Measurements from ENCODE around the gene DSEL.

The DSEL gene

GRCh38 chr18:67516539-67517443, at the start of gene DSEL:
DSEL (minus strand) TSS chr18:67516720; CDS start chr18:67514608, 2,112 bp downstream.
- peak; percentile 78 for DNase-seq
- in situ Hi-C loops (cut with MboI; ENCODE audit: low pct_unique_long_range_greater_than_20kb, low sequenced_read_pairs): no loop called here

DNA sequence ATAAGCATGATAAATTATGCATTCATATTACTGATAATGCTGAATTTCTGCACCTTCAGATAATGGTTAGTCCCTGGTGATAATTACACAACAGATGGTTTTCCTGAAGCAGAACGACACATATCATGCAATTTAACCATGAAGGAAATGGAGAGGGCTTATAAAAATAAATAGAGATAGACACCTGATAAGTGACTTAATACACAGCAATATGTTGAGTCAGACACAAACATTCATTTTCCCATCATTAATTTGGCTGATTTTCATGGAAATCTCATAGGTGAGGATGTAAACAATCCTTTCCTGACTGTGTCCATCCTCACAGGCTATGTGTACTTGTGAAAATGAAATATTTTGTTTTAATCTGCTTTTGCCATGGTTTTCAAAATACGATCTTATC, 36.9 kb upstream of the DSEL start:
- in situ Hi-C loops (cut with MboI; ENCODE audit: low pct_unique_long_range_greater_than_20kb, low sequenced_read_pairs): no loop called here
- no peak for DNase-seq

- in situ Hi-C loops (cut with MboI; ENCODE audit: low pct_unique_long_range_greater_than_20kb, low sequenced_read_pairs): no loop called here
- DNase-seq: no peak
Measured at GRCh38 chr18:67550872-67551520, 34.5 kb upstream of the DSEL start.

GRCh38 chr18:67549946-67550345, 33.4 kb upstream of the DSEL start:
- in situ Hi-C loops (cut with MboI; ENCODE audit: low pct_unique_long_range_greater_than_20kb, low sequenced_read_pairs): no loop called here
- DNase-seq: no peak

DNA sequence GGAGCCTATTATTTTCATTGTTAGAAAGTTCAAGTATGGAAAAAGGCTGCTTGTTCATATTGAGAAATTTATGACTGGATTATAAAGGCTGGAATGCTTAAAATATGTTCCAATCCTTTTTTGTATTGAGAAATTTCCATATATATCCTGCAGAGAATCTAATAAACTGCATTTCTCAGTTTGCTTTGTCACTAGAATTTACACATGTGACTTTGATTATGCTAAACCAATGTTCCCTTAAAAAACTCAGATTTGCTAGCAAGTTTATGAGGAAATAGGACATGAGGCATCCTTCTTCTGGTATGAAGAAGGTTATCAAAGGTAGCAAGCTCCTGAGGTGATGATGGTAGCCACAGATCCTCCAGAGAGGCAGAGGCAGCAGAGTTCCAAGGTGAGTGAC, 29.2 kb upstream of the DSEL start:
- in situ Hi-C loops (cut with MboI; ENCODE audit: low pct_unique_long_range_greater_than_20kb, low sequenced_read_pairs): no loop called here
- DNase-seq: no peak

- no peak for DNase-seq
- in situ Hi-C loops (cut with MboI; ENCODE audit: low pct_unique_long_range_greater_than_20kb, low sequenced_read_pairs): no loop called here
Measured at GRCh38 chr18:67540559-67540958, 24.0 kb upstream of the DSEL start.

DNA sequence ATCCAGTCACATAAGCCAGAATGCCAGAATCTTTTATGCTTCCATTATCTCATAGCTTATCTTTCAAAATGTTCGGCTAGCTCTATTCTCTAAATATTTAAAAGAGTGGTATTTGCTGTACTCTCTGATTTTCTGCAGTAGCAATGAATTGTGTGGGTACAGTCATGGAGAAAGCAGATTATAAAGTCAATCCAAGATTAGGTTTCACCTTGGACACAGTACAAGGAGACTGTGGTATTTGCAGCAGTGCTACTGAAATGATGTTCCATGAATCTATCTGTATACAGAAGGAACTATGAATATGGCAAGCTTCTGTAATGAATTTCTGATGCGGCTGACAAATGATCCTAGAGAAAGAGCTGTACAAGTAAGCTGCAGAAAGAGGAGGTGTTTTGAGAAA, 15.4 kb upstream of the DSEL start:
- in situ Hi-C loops (cut with MboI; ENCODE audit: low pct_unique_long_range_greater_than_20kb, low sequenced_read_pairs): no loop called here
- DNase-seq: no peak

DNA sequence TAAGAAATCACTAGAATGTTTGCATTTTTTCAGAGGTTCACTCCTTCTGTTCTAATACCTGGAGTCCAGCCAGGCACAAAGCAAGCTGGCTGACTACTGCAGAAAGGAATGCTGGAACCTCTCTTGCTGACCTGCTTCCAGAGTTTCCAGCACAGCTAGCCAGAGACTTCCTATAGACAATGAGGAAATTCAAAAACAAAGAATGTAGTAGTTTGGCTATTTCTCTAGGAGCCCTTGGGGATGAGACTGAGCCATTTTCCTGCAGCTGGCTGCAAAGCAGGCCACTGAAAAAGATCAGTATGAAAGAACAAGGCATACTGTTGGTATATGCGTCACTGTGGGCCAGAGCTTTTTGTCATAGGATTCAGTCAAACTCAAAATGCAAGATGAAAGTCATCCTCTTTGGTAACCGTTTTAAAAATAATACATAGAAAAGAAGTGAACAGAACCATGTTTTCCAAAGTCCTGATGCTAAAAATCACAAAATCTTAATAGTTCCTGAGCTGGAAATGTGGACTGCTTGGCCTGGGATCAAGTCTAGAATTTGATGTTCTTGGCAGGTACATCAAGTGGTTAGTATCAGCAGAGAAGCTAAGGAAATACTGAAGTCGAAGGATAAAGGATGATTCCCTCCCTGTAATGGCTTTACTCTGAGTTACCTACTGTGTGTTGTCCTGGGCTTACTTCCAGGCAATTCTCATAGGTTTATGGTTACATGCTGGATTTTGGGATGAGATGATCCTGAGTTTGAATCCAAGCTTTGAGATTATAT, 9.0 kb upstream of the DSEL start:
- in situ Hi-C loops (cut with MboI; ENCODE audit: low pct_unique_long_range_greater_than_20kb, low sequenced_read_pairs): no loop called here
- DNase-seq: no peak

DNA sequence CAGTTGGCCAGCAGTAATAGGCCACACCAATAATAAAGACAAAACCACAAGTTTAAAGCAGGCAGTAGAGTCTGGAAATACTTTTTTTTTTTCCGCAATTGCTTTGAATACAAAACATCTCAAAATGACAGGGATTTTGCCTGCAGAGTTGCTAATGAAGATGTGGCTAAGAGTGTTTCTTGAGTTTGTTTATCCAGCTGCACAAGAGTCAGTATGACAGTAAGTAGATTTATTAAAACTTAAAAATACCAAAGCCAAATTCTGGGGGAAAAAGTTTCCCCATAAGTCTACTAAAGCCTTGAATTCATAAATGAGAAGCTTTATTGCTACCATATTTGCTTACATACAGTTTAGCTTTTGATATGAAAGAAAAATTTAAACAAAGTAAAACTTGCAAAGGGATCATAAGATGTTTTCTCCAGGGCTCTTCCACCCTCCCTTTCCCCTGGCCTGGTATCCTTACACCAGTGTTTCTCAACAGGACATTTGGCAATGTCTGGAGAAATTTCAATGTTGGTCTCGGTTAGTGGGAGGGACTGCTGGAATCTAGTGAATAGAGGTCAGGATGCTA, 3.9 kb upstream of the DSEL start:
- in situ Hi-C loops (cut with MboI; ENCODE audit: low pct_unique_long_range_greater_than_20kb, low sequenced_read_pairs): no loop called here

GRCh38 chr18:67519592-67519991, 3.1 kb upstream of the DSEL start:
- in situ Hi-C loops (cut with MboI; ENCODE audit: low pct_unique_long_range_greater_than_20kb, low sequenced_read_pairs): no loop called here

More for the DNA sequence above, 3.9 kb upstream of the DSEL start:
- DNase-seq: no peak

DNA sequence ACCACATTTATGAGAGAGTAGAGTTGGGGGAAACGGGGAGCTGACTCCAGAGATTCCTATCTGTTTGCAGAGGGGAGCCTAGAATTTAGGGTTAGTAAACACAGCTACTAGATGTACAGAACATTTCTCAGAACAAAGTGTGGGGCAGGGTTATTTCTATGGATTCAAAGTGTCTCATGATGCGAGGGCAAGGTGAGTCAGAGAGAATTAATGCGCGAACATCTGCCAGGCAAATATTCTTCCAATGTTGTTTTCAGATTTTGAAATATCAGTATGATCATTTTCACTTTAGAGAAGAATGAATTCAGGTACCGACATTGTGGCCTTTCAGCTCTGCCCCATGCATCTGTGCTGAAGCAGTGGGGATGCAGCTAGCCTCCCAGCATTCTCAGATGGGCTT, 2.0 kb upstream of the DSEL start:
- in situ Hi-C loops (cut with MboI; ENCODE audit: low pct_unique_long_range_greater_than_20kb, low sequenced_read_pairs): no loop called here
- DNase-seq: peak; percentile 18

More at GRCh38 chr18:67519592-67519991, 3.1 kb upstream of the DSEL start:
- DNase-seq: no peak

- in situ Hi-C loops (cut with MboI; ENCODE audit: low pct_unique_long_range_greater_than_20kb, low sequenced_read_pairs): no loop called here
- DNase-seq: no peak
Measured at GRCh38 chr18:67517444-67517765, 885 bp upstream of the DSEL start.

GRCh38 chr18:67515942-67516538, 480 bp downstream of the DSEL start:
- peak; percentile 71 for DNase-seq

GRCh38 chr18:67514901-67515540, 1.5 kb downstream of the DSEL start:
- in situ Hi-C loops (cut with MboI; ENCODE audit: low pct_unique_long_range_greater_than_20kb, low sequenced_read_pairs): no loop called here
- no peak for DNase-seq

More at GRCh38 chr18:67515942-67516538, 480 bp downstream of the DSEL start:
- in situ Hi-C loops (cut with MboI; ENCODE audit: low pct_unique_long_range_greater_than_20kb, low sequenced_read_pairs): no loop called here

DNA sequence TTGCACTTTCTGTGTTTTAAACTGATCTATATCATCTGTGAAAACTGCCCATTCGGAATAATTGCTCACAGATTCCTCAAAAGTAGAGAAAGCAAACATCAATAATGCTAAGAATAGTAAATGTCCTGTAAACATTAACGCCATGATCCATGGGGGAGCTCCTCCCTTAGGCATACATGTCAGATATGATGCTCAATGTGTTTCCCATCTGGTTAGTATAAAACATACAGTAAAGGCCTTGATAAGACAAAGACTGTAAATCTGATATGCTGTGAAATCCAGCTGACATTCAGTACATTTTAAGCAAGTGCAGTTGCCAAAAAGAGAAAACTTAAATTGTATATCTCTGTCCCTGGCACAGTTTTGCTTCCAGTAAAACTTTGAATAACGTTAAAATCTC, 2.1 kb downstream of the DSEL start:
- in situ Hi-C loops (cut with MboI; ENCODE audit: low pct_unique_long_range_greater_than_20kb, low sequenced_read_pairs): no loop called here
- DNase-seq: no peak

GRCh38 chr18:67513280-67513679, 3.2 kb downstream of the DSEL start:
- no peak for DNase-seq
- in situ Hi-C loops (cut with MboI; ENCODE audit: low pct_unique_long_range_greater_than_20kb, low sequenced_read_pairs): no loop called here

DNA sequence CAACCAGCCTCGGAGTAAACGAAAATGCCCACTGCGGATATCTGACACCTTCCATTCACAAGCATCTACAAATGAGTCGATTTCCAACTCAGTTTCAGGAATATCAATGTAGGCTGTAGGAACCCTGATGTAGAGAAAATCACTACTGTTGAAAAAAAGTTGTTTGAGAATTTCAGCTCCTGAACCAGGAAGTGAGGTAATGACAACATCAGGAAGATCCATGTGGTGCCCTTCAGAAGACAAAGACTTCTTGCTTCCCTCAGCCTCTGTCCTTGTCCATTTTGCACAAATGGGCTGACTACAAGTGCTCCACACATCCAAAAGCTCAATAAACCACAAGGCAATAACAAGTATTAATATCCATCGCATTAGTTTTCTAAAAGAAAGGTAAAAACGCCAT, 4.7 kb downstream of the DSEL start:
- DNase-seq: no peak
- in situ Hi-C loops (cut with MboI; ENCODE audit: low pct_unique_long_range_greater_than_20kb, low sequenced_read_pairs): no loop called here

- in situ Hi-C loops (cut with MboI; ENCODE audit: low pct_unique_long_range_greater_than_20kb, low sequenced_read_pairs): no loop called here
- no peak for DNase-seq
Measured at GRCh38 chr18:67510831-67511230, 5.7 kb downstream of the DSEL start.
